Measurements from ENCODE around the gene SETD9. TPM values are rescaled to one million over a fixed set of nuclear protein-coding genes. Genes with fewer than 3 reads are reported as not detected.
A peak's percentile ranks its signal among the peaks of the same experiment; 100 is the strongest.

SETD9 gene
- total and polyA plus RNA-seq, 9 of the 15 experiments (the other 6 are each of a cell fraction or from before 2014, with no cell fraction given) = 10.8 to 32.6 (median 19.8) TPM

DNA sequence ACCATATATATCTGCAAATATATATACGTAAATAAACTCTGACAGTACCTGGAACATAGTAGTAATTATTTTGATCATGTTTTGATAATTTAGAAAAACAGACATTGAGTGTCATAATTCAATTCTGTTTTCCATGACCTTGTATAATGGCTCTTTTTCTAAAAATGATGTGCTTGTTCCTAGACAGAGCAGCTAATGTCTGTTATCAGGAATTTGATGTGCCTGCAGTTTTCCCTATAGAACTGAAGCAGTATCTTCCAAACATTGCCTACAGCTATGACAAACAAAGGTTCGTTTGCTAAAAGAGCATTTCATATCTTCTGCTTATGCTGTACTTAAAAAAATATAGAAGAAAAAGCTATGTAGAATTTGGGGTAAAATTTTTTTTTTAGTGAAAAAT lies 5.3 kb downstream of the SETD9 start (continued):
- TF ChIP-seq THRB (CRISPR knock-in tag; conservative IDR thresholded peaks at IDR 0.05) (no peak), ARID3B (CRISPR knock-in tag; IDR thresholded peaks at IDR 0.05; ENCODE audit: borderline replicate concordance) (no peak), EP400 (IDR thresholded peaks at IDR 0.05) (no peak), ARHGAP35 (IDR thresholded peaks at IDR 0.05; ENCODE audit: partially characterized antibody) (no peak), TFAM (CRISPR knock-in tag; conservative IDR thresholded peaks at IDR 0.05) (no peak), STAT5A (IDR thresholded peaks at IDR 0.05; ENCODE audit: borderline replicate concordance, low read length) (no peak)

DNA sequence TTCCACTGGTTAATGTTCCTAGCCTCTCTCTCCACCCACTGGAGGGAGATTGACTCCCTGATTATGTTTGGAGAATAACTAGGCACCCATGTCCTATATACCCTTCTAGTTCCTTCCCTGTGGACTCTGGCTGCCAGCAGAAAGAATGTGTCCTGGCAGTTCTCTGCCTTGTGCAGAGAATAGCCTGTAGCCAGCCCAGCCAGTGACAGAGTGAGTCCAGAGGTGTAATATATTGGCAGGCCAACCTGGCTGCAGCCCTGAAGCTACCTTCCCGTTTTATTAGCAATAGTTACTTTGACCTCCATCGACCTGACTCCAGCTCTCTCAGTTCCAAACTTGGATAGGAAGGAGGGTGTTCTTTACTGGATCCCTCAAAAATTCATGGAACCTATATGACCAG lies 8.1 kb downstream of the SETD9 start:
- CTCF ChIA-PET (ENCODE audit: low intra/inter-chr PET ratio) = no interaction called here
- H3K9ac ChIP-seq (ENCODE audit: insufficient read depth in 1 of 2, low read depth in 2 of 2, low read length in 2 of 2) = no peak overlapping the region
- H3K9me1 ChIP-seq (ENCODE audit: control insufficient read depth, insufficient read depth, low read length) = no peaks in the 10 kb centered on the region
- DNase-seq (ENCODE audit: extremely low read depth in 1 of 4, low spot score in 3 of 4) (no peak), FAIRE-seq (no peak), ATAC-seq (peak; percentile 70)
- no peak overlapping the region for H3K27ac ChIP-seq (ENCODE audit: extremely low read depth, low read depth, low read length)
- H3K9me3 ChIP-seq (replicated peaks; ENCODE audit: control insufficient read depth, insufficient read depth, low read depth, low read length) = no peaks in the 10 kb centered on the region
- peaks cover 31% of the 10 kb centered on the region for H3K36me3 ChIP-seq (ENCODE audit: control insufficient read depth, insufficient read depth, low read length)
- H3K4me3 ChIP-seq = no peak overlapping the region
- POLR2A ChIA-PET = interaction anchor here (0.7 to 1.8 kb wide), 4 partner anchors 10 to 353 kb away, joined by 3 to 6 read pairs (median 4); no protein-coding TSS in a partner anchor
- intact Hi-C loops (cut with micrococcal nuclease) (no loop called here), in situ Hi-C loops (cut with MboI) (no loop called here)
- no TSS peak for BruUV-seq (replicated peaks)
- no peak overlapping the region for H3K4me2 ChIP-seq (ENCODE audit: insufficient read depth, low read length)
- 37% methylated on average over 2 of the region's 2 CpGs for WGBS (ENCODE audit: insufficient coverage, low coverage, missing lambda C conversion rate)
- TF ChIP-seq MCM5 (IDR thresholded peaks at IDR 0.05; ENCODE audit: low read depth) (no peak), ZNF408 (CRISPR knock-in tag; IDR thresholded peaks at IDR 0.05; ENCODE audit: low read depth) (no peak), DPF2 (IDR thresholded peaks at IDR 0.05) (no peak), FOS (IDR thresholded peaks at IDR 0.05; ENCODE audit: extremely low read depth, insufficient read length) (no peak), RUNX1 (IDR thresholded peaks at IDR 0.05; ENCODE audit: low read depth) (no peak), GATA2 (CRISPR knock-in tag; IDR thresholded peaks at IDR 0.05) (no peak), PHB2 (IDR thresholded peaks at IDR 0.05; ENCODE audit: low read depth) (no peak), U2AF2 (optimal IDR thresholded peaks at IDR 0.05; ENCODE audit: low read depth, low read length) (no peak), CEBPG (CRISPR knock-in tag; IDR thresholded peaks at IDR 0.05) (no peak), CEBPG (tag; conservative IDR thresholded peaks at IDR 0.05 in 1 of 2, IDR thresholded peaks at IDR 0.05 in 1 of 2) (no peak), ZNF780A (CRISPR knock-in tag; IDR thresholded peaks at IDR 0.05) (no peak), MXI1 (IDR thresholded peaks at IDR 0.05; ENCODE audit: low read depth, low read length) (no peak)
- TF ChIP-seq, protein P1, sequence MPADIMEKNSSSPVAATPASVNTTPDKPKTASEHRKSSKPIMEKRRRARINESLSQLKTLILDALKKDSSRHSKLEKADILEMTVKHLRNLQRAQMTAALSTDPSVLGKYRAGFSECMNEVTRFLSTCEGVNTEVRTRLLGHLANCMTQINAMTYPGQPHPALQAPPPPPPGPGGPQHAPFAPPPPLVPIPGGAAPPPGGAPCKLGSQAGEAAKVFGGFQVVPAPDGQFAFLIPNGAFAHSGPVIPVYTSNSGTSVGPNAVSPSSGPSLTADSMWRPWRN (IDR thresholded peaks at IDR 0.05; ENCODE audit: low read depth) = no peak
- TF ChIP-seq, protein P2, sequence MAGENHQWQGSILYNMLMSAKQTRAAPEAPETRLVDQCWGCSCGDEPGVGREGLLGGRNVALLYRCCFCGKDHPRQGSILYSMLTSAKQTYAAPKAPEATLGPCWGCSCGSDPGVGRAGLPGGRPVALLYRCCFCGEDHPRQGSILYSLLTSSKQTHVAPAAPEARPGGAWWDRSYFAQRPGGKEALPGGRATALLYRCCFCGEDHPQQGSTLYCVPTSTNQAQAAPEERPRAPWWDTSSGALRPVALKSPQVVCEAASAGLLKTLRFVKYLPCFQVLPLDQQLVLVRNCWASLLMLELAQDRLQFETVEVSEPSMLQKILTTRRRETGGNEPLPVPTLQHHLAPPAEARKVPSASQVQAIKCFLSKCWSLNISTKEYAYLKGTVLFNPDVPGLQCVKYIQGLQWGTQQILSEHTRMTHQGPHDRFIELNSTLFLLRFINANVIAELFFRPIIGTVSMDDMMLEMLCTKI (IDR thresholded peaks at IDR 0.05; ENCODE audit: partially characterized antibody) = no peak
- no peaks in the 10 kb centered on the region for H4K20me1 ChIP-seq (replicated peaks; ENCODE audit: control insufficient read depth, insufficient read depth, low read length)
- H3K27me3 ChIP-seq (ENCODE audit: control insufficient read depth in 2 of 2, insufficient read depth in 2 of 2, low read length in 2 of 2) = no peaks in the 10 kb centered on the region
- H3K79me2 ChIP-seq (ENCODE audit: control insufficient read depth, insufficient read depth, low read length) = no peaks in the 10 kb centered on the region
- H3K4me1 ChIP-seq (replicated peaks in 1 of 2; ENCODE audit: control insufficient read depth in 2 of 2, insufficient read depth in 2 of 2, low read length in 2 of 2) = no peaks in the 10 kb centered on the region
- no peak overlapping the region for H2AFZ ChIP-seq (ENCODE audit: low read depth, low read length)

All from K562 (cell line).